Activated CD8-positive, alpha-beta T cell treated with anti-CD3 and anti-CD28 coated beads, Interleukin-2, amount 10 ng/mL, durations not matched to agents 7 days and 5 days (primary cell): ENCODE results near the gene TST. TPM values are rescaled to one million over a fixed set of nuclear protein-coding genes. Genes with fewer than 3 reads are reported as not detected.
"Not testable (repeated sequence)": the region's sequence is repeated elsewhere in the genome, so short reads cannot be mapped to it uniquely, and the experiment has no call there.

ENCODE experiments used
- ATAC-seq: fragments of 150-1000 bp; cut with Tn5 transposase; one replicate; pipeline ENCODE4 v1.10.0; 2021; ENCODE audit warnings: moderate library complexity
- CTCF ChIA-PET: fragments of 350-600 bp; sonication (Branson Sonifier 250); formaldehyde crosslinking; loops from one replicate; lab custom pipeline; 2021; ENCODE audit warnings: antibody characterized with exemption; lab: Charles Lee
- POLR2A ChIA-PET: fragments of 350-600 bp; sonication (Branson Sonifier 250); formaldehyde crosslinking; loops from one replicate; lab custom pipeline; 2021; ENCODE audit warnings: antibody characterized with exemption; lab: Charles Lee
- DNase-seq: peaks from one replicate; pipeline ENCODE4 v3.0.0-alpha.2; 2020
- H3K27ac Mint-ChIP-seq: one replicate; pipeline ENCODE4 v1.8.0; 2021; ENCODE audit warnings: mild to moderate bottlenecking, mixed read lengths
- H3K27me3 Mint-ChIP-seq: one replicate; pipeline ENCODE4 v1.8.0; 2021; ENCODE audit warnings: low read depth, mixed read lengths
- H3K36me3 Mint-ChIP-seq: one replicate; pipeline ENCODE4 v1.8.0; 2021; ENCODE audit warnings: low read depth, mixed read lengths
- H3K4me1 Mint-ChIP-seq: one replicate; pipeline ENCODE4 v1.8.0; 2021; ENCODE audit warnings: low read depth, mixed read lengths
- H3K4me3 Mint-ChIP-seq: one replicate; pipeline ENCODE4 v1.8.0; 2021; ENCODE audit warnings: mild to moderate bottlenecking, mixed read lengths
- H3K9me3 Mint-ChIP-seq: one replicate; pipeline ENCODE4 v1.8.0; 2022; ENCODE audit warnings: mixed read lengths; ENCODE audit not compliant: insufficient read depth
- total RNA-seq, 2 experiments: library from RNA; stranded (reverse); gene quantifications; one replicate each; pipeline ENCODE4 v1.2.3, GENCODE V29; 2021

The TST gene
- total RNA-seq, 2 experiments from 2014 or later, result 8.3 to 9.4 TPM

GRCh38 chr22:36990457-36990856, 28.8 kb downstream of the TST start:
- CTCF ChIA-PET, result no interaction called here
- peaks cover 16% of the 10 kb centered on the region for H3K27me3 Mint-ChIP-seq
- H3K4me1 Mint-ChIP-seq, result no peaks in the 10 kb centered on the region
- no peak overlapping the region for H3K4me3 Mint-ChIP-seq
- POLR2A ChIA-PET, result no interaction called here
- peaks cover 15% of the 10 kb centered on the region for H3K9me3 Mint-ChIP-seq
- H3K36me3 Mint-ChIP-seq, result peaks cover 5% of the 10 kb centered on the region
- ATAC-seq, result no peak
- no peak overlapping the region for H3K27ac Mint-ChIP-seq
- no peak for DNase-seq

GRCh38 chr22:36989012-36989411, 30.2 kb downstream of the TST start:
- Mint-ChIP-seq H3K9me3 (peaks cover 17% of the 10 kb centered on the region), H3K27me3 (peaks cover 15% of the 10 kb centered on the region)
- CTCF ChIA-PET, DNase-seq, ATAC-seq, H3K4me1 Mint-ChIP-seq, H3K36me3 Mint-ChIP-seq, H3K4me3 Mint-ChIP-seq, H3K27ac Mint-ChIP-seq, POLR2A ChIA-PET: not testable (repeated sequence)

GRCh38 chr22:36988075-36988832, 31.0 kb downstream of the TST start:
- ChIA-PET CTCF (interaction anchor here (1.0 kb wide), 1 partner anchor 11 kb away, joined by 7 read pairs; no protein-coding TSS in a partner anchor), POLR2A (no interaction called here)
- H3K36me3 Mint-ChIP-seq, result peaks cover 5% of the 10 kb centered on the region
- H3K27me3 Mint-ChIP-seq, result peaks cover 20% of the 10 kb centered on the region
- no peaks in the 10 kb centered on the region for H3K4me1 Mint-ChIP-seq
- peaks cover 17% of the 10 kb centered on the region for H3K9me3 Mint-ChIP-seq
- DNase-seq (no peak), ATAC-seq (no peak)
- H3K4me3 Mint-ChIP-seq, result no peak overlapping the region
- no peak overlapping the region for H3K27ac Mint-ChIP-seq

GRCh38 chr22:36986242-36986821, 32.9 kb downstream of the TST start:
- Mint-ChIP-seq H3K27me3 (peaks cover 25% of the 10 kb centered on the region), H3K4me1 (no peaks in the 10 kb centered on the region), H3K27ac (no peak overlapping the region), H3K36me3 (peaks cover 5% of the 10 kb centered on the region), H3K9me3 (peaks cover 17% of the 10 kb centered on the region), H3K4me3 (no peak overlapping the region)
- POLR2A ChIA-PET, result no interaction called here
- DNase-seq (peak; percentile 70), ATAC-seq (no peak)
- CTCF ChIA-PET, result interaction anchor here (0.7 to 0.8 kb wide), 2 partner anchors 19 to 22 kb away, joined by 3 to 5 read pairs; no protein-coding TSS in a partner anchor

- ChIA-PET POLR2A (no interaction called here), CTCF (no interaction called here)
- H3K4me3 Mint-ChIP-seq, result no peak overlapping the region
- no peak overlapping the region for H3K27ac Mint-ChIP-seq
- H3K9me3 Mint-ChIP-seq, result peaks cover 17% of the 10 kb centered on the region
- peaks cover 5% of the 10 kb centered on the region for H3K36me3 Mint-ChIP-seq
- H3K4me1 Mint-ChIP-seq, result no peaks in the 10 kb centered on the region
- no peak for ATAC-seq
- DNase-seq, result no peak
- peaks cover 20% of the 10 kb centered on the region for H3K27me3 Mint-ChIP-seq
Measured at GRCh38 chr22:36985211-36985889, 33.9 kb downstream of the TST start.

GRCh38 chr22:36982136-36982535, 37.1 kb downstream of the TST start:
- Mint-ChIP-seq H3K9me3 (peaks cover 17% of the 10 kb centered on the region), H3K4me3 (no peak overlapping the region), H3K27ac (no peak overlapping the region), H3K27me3 (peaks cover 15% of the 10 kb centered on the region), H3K4me1 (peaks cover 12% of the 10 kb centered on the region), H3K36me3 (peaks cover 5% of the 10 kb centered on the region)
- ATAC-seq (no peak), DNase-seq (no peak)
- CTCF ChIA-PET, result interaction anchor here (2.6 to 10.1 kb wide), 2 partner anchors 123 to 200 kb away, joined by 9 to 150 read pairs; partner anchors contain the start of gene NCF4
- POLR2A ChIA-PET, result no interaction called here

- H3K4me3 Mint-ChIP-seq, result no peak overlapping the region
- H3K9me3 Mint-ChIP-seq, result peaks cover 11% of the 10 kb centered on the region
- DNase-seq, result no peak
- peaks cover 12% of the 10 kb centered on the region for H3K27me3 Mint-ChIP-seq
- H3K4me1 Mint-ChIP-seq, result peaks cover 20% of the 10 kb centered on the region
- POLR2A ChIA-PET, result interaction anchor here (0.6 kb wide), 1 partner anchor 168 kb away, joined by 4 read pairs; the partner anchor contains the start of gene IL2RB
- peak overlapping the region; percentile 12 for H3K27ac Mint-ChIP-seq
- no peak for ATAC-seq
- CTCF ChIA-PET, result interaction anchor here (2.5 to 10.1 kb wide), 2 partner anchors 122 to 200 kb away, joined by 9 to 150 read pairs; partner anchors contain the start of gene NCF4
- peaks cover 4% of the 10 kb centered on the region for H3K36me3 Mint-ChIP-seq
Measured at GRCh38 chr22:36981247-36981775, 37.9 kb downstream of the TST start.

- Mint-ChIP-seq H3K9me3 (no peaks in the 10 kb centered on the region), H3K27ac (no peak overlapping the region), H3K27me3 (peaks cover 10% of the 10 kb centered on the region), H3K36me3 (no peaks in the 10 kb centered on the region), H3K4me3 (no peak overlapping the region), H3K4me1 (peaks cover 20% of the 10 kb centered on the region)
- ChIA-PET CTCF (interaction anchor here (2.5 to 10.1 kb wide), 3 partner anchors 120 to 198 kb away, joined by 9 to 150 read pairs (median 28); partner anchors contain the start of gene NCF4), POLR2A (no interaction called here)
- ATAC-seq (no peak), DNase-seq (no peak)
Measured at GRCh38 chr22:36979016-36979910, 40.0 kb downstream of the TST start.

- peak; percentile 88 for ATAC-seq
- H3K27ac Mint-ChIP-seq, result peak overlapping the region; percentile 92
- DNase-seq, result peak; percentile 94
- POLR2A ChIA-PET, result interaction anchor here (0.6 to 1.4 kb wide), 4 partner anchors 12 to 302 kb away, joined by 3 to 4 read pairs (median 3); partner anchors contain the start of gene IFT27
- peaks cover 5% of the 10 kb centered on the region for H3K27me3 Mint-ChIP-seq
- CTCF ChIA-PET, result interaction anchor here (0.5 to 10.1 kb wide), 37 partner anchors 10 to 282 kb away, joined by 3 to 150 read pairs (median 5); partner anchors contain the start of genes IFT27, NCF4 and TST
- H3K4me1 Mint-ChIP-seq, result peaks cover 20% of the 10 kb centered on the region
- H3K4me3 Mint-ChIP-seq, result peak overlapping the region; percentile 85
- no peaks in the 10 kb centered on the region for H3K9me3 Mint-ChIP-seq
- H3K36me3 Mint-ChIP-seq, result no peaks in the 10 kb centered on the region
Measured at GRCh38 chr22:36977947-36978660, 41.1 kb downstream of the TST start.

- ChIA-PET POLR2A (interaction anchor here (0.6 to 1.4 kb wide), 5 partner anchors 11 to 301 kb away, joined by 3 to 4 read pairs (median 3); partner anchors contain the start of gene IFT27), CTCF (interaction anchor here (0.6 to 10.1 kb wide), 39 partner anchors 11 to 283 kb away, joined by 3 to 150 read pairs (median 5); partner anchors contain the start of genes IFT27, NCF4 and TST)
- DNase-seq (peak; percentile 84), ATAC-seq (peak; percentile 92)
- Mint-ChIP-seq H3K9me3 (no peaks in the 10 kb centered on the region), H3K4me1 (peaks cover 20% of the 10 kb centered on the region), H3K36me3 (no peaks in the 10 kb centered on the region), H3K27ac (peak overlapping the region; percentile 92), H3K4me3 (peak overlapping the region; percentile 85), H3K27me3 (peaks cover 2% of the 10 kb centered on the region)
Measured at GRCh38 chr22:36977401-36977861, 41.8 kb downstream of the TST start.
